DOHH2 (cell line): ENCODE results near the gene TBC1D4.

Experiments
- CTCF ChIP-seq: fragments of 200-600 bp; sonication (generic); IDR thresholded peaks from one replicate; pipeline ENCODE4 v1.5.1; 2014; ENCODE audit warnings: antibody characterized with exemption, mild to moderate bottlenecking, low read depth, low read length; ENCODE audit not compliant: poor library complexity, severe bottlenecking
- EZH2phosphoT487 ChIP-seq: fragments of 200-600 bp; sonication (generic); IDR thresholded peaks from 2 replicates; pipeline ENCODE4 v1.6.1; 2017; ENCODE audit warnings: borderline replicate concordance, mild to moderate bottlenecking, antibody characterized with exemption, low read length, moderate library complexity, mixed read lengths

- TF ChIP-seq CTCF: no peak
- no peak for TF ChIP-seq EZH2phosphoT487
These were observed 13.4 kb downstream of the TBC1D4 start for GRCh38 chr13:75468602-75469001.
